ENCODE data around the gene AP4M1.

GRCh38 chr7:100061518-100062193 lies 39.8 kb upstream of the AP4M1 start:
- TF ChIP-seq CTCF (IDR thresholded peaks at IDR 0.05; ENCODE audit: low read length), result no peak
- no peak for TF ChIP-seq EZH2phosphoT487 (IDR thresholded peaks at IDR 0.05; ENCODE audit: low read length)
- no peak for TF ChIP-seq EZH2 (optimal IDR thresholded peaks at IDR 0.05; ENCODE audit: low read depth, low read length)

All from MM.1S (cell line).